Sigmoid colon (tissue), 4 donors: ENCODE data around the gene TNFAIP8L3.

Experiments
- CTCF ChIP-seq, 4 experiments: fragments of 450-650 bp in 3 of 4; fragments of 200-600 bp in 1 of 4; IDR thresholded peaks; one replicate each; pipeline ENCODE4 v1.5.1; 2016 to 2019; ENCODE audit warnings: antibody characterized with exemption in 4 of 4, mild to moderate bottlenecking in 3 of 4, moderate library complexity in 2 of 4
- EP300 ChIP-seq, 4 donors: sonication (generic); formaldehyde crosslinking; IDR thresholded peaks; one replicate each; pipeline ENCODE4 v1.6.1; 2017; ENCODE audit warnings: antibody characterized with exemption in 4 of 4
- POLR2A ChIP-seq, 2 donors: fragments of 450-650 bp; IDR thresholded peaks; one replicate each; pipeline ENCODE4 v1.6.1; 2016; ENCODE audit warnings: antibody characterized with exemption in 2 of 2, mild to moderate bottlenecking in 2 of 2, moderate library complexity in 2 of 2
- POLR2AphosphoS5 ChIP-seq, 4 donors: sonication (generic); formaldehyde crosslinking; IDR thresholded peaks; one replicate each; pipeline ENCODE4 v1.6.1; 2017; ENCODE audit warnings: antibody characterized with exemption in 4 of 4

- TF ChIP-seq EP300 (IDR thresholded peaks at IDR 0.05), result no peak
- TF ChIP-seq POLR2A (IDR thresholded peaks at IDR 0.05), result no peak
- TF ChIP-seq CTCF (IDR thresholded peaks at IDR 0.05), result no peak
- TF ChIP-seq POLR2AphosphoS5 (IDR thresholded peaks at IDR 0.05), result no peak
Observed at GRCh38 chr15:51137880-51138430, 43.2 kb upstream of the TNFAIP8L3 start.
